Ishikawa (cell line): ENCODE results near the gene RETREG1.

Experiments used
- CEBPB ChIP-seq: IDR thresholded peaks from 2 replicates; pipeline ENCODE4 v1.6.1; 2012
- CREB1 ChIP-seq: IDR thresholded peaks from 2 replicates; pipeline ENCODE4 v1.6.1; 2012; ENCODE audit warnings: low read depth
- EGR1 ChIP-seq: IDR thresholded peaks from 2 replicates; pipeline ENCODE4 v1.6.1; 2012
- EP300 ChIP-seq: IDR thresholded peaks from 2 replicates; pipeline ENCODE4 v1.6.1; 2012; ENCODE audit warnings: borderline replicate concordance
- FOXM1 ChIP-seq: IDR thresholded peaks from 2 replicates; pipeline ENCODE4 v1.6.1; 2012; ENCODE audit warnings: low read depth, borderline replicate concordance
- MAX ChIP-seq: IDR thresholded peaks from 2 replicates; pipeline ENCODE4 v1.6.1; 2012
- NFIC ChIP-seq: IDR thresholded peaks from 2 replicates; pipeline ENCODE4 v1.6.1; 2012
- RAD21 ChIP-seq: IDR thresholded peaks from 2 replicates; pipeline ENCODE4 v1.6.1; 2012; ENCODE audit warnings: low read depth
- REST ChIP-seq: IDR thresholded peaks from 2 replicates; pipeline ENCODE4 v1.6.1; 2012; ENCODE audit warnings: low read depth, mild to moderate bottlenecking
- TAF1 ChIP-seq: IDR thresholded peaks from 2 replicates; pipeline ENCODE4 v1.6.1; 2012; ENCODE audit warnings: low read depth, mild to moderate bottlenecking
- TCF12 ChIP-seq: IDR thresholded peaks from 2 replicates; pipeline ENCODE4 v1.6.1; 2012; ENCODE audit warnings: low read depth
- TEAD4 ChIP-seq: IDR thresholded peaks from 2 replicates; pipeline ENCODE4 v1.6.1; 2012
- USF1 ChIP-seq: IDR thresholded peaks from 2 replicates; pipeline ENCODE4 v1.6.1; 2012
- YY1 ChIP-seq: IDR thresholded peaks from 2 replicates; pipeline ENCODE4 v1.6.1; 2012; ENCODE audit warnings: low read depth
- ZBTB7A ChIP-seq: IDR thresholded peaks from 2 replicates; pipeline ENCODE4 v1.6.1; 2012; ENCODE audit warnings: low read depth

Gene RETREG1

GRCh38 chr5:16500024-16500423 is 116.8 kb downstream of the RETREG1 start:
- TF ChIP-seq TEAD4 (no peak), MAX (no peak), ZBTB7A (no peak), CEBPB (no peak), TCF12 (no peak), EGR1 (no peak), USF1 (no peak), FOXM1 (no peak), CREB1 (no peak), REST (no peak), NFIC (no peak), YY1 (no peak), RAD21 (no peak), EP300 (no peak), TAF1 (no peak)

- no peak for TF ChIP-seq TEAD4
- no peak for TF ChIP-seq ZBTB7A
- TF ChIP-seq EGR1, result no peak
- TF ChIP-seq FOXM1, result no peak
- no peak for TF ChIP-seq TAF1
- no peak for TF ChIP-seq NFIC
- TF ChIP-seq MAX, result no peak
- no peak for TF ChIP-seq USF1
- TF ChIP-seq EP300, result no peak
- TF ChIP-seq CEBPB, result no peak
- no peak for TF ChIP-seq CREB1
- TF ChIP-seq REST, result no peak
- no peak for TF ChIP-seq TCF12
- no peak for TF ChIP-seq RAD21
- TF ChIP-seq YY1, result no peak
These were observed 119.3 kb downstream of the RETREG1 start for GRCh38 chr5:16497546-16497945.

DNA sequence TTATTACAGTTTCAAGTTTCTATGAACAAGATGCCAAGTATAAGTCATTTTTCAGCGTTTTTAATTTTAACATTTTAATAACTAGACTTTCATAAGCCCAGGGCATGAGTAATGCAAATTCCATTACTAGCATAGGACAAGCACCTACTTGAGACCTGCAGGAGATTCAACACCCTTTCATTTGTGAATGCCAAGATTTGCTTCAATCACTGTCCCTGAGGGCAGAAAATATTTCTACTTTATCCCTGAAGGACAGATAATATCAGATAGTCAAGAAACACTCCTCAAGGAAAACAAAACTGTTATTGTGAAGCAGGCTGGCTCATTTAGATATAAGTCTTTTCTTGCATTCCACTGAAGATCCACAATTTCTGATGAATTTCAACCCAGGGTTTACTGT is 123.5 kb downstream of the RETREG1 start:
- no peak for TF ChIP-seq MAX
- TF ChIP-seq TCF12, result no peak
- no peak for TF ChIP-seq TAF1
- no peak for TF ChIP-seq NFIC
- TF ChIP-seq RAD21, result no peak
- no peak for TF ChIP-seq TEAD4
- no peak for TF ChIP-seq ZBTB7A
- no peak for TF ChIP-seq CEBPB
- TF ChIP-seq FOXM1, result no peak
- no peak for TF ChIP-seq EGR1
- no peak for TF ChIP-seq YY1
- no peak for TF ChIP-seq USF1
- no peak for TF ChIP-seq EP300
- no peak for TF ChIP-seq CREB1

GRCh38 chr5:16492398-16493140 is 124.2 kb downstream of the RETREG1 start:
- TF ChIP-seq CREB1 (no peak), YY1 (no peak), TCF12 (no peak), RAD21 (no peak), EGR1 (no peak), CEBPB (no peak)

- TF ChIP-seq EP300, result no peak
- TF ChIP-seq EGR1, result no peak
- TF ChIP-seq TCF12, result no peak
- no peak for TF ChIP-seq NFIC
- TF ChIP-seq ZBTB7A, result no peak
These were observed 125.9 kb downstream of the RETREG1 start for GRCh38 chr5:16490911-16491310.
